ENCODE results near the gene RELT. TPM values are rescaled to one million over a fixed set of nuclear protein-coding genes. Genes with fewer than 3 reads are reported as not detected.

RELT gene
- polyA plus RNA-seq (2012; ENCODE audit: insufficient read depth, insufficient read length): 12.2 TPM

GRCh38 chr11:73376160-73376802 is at the start of gene RELT:
RELT (plus strand) TSS chr11:73376399; CDS start chr11:73389137, 12,738 bp downstream.
- peak within 1 kb of the TSS; percentile 88 for H3K4me3 ChIP-seq (ENCODE audit: low read length)
- peak; percentile 79 for DNase-seq (ENCODE audit: low read depth, low spot score)

- no peak for DNase-seq (ENCODE audit: low read depth, low spot score)
- H3K4me3 ChIP-seq (ENCODE audit: low read length): no peak overlapping the region
These were observed 49.0 kb upstream of the RELT start for GRCh38 chr11:73326929-73327811.

- no peak for DNase-seq (ENCODE audit: low read depth, low spot score)
- H3K4me3 ChIP-seq (ENCODE audit: low read length): no peak overlapping the region
These were observed 48.3 kb upstream of the RELT start for GRCh38 chr11:73327812-73328364.

- no peak for DNase-seq (ENCODE audit: low read depth, low spot score)
These were observed 45.6 kb upstream of the RELT start for GRCh38 chr11:73330569-73331093.

GRCh38 chr11:73331138-73331916 is 44.9 kb upstream of the RELT start:
- no peak for DNase-seq (ENCODE audit: low read depth, low spot score)
- no peak overlapping the region for H3K4me3 ChIP-seq (ENCODE audit: low read length)

More at GRCh38 chr11:73330569-73331093, 45.6 kb upstream of the RELT start:
- H3K4me3 ChIP-seq (ENCODE audit: low read length): no peak overlapping the region

GRCh38 chr11:73333173-73333572 is 43.0 kb upstream of the RELT start:
- DNase-seq (ENCODE audit: low read depth, low spot score): no peak

GRCh38 chr11:73333640-73334383 is 42.4 kb upstream of the RELT start:
- no peak for DNase-seq (ENCODE audit: low read depth, low spot score)
- H3K4me3 ChIP-seq (ENCODE audit: low read length): no peak overlapping the region

More at GRCh38 chr11:73333173-73333572, 43.0 kb upstream of the RELT start:
- H3K4me3 ChIP-seq (ENCODE audit: low read length): no peak overlapping the region

- H3K4me3 ChIP-seq (ENCODE audit: low read length): no peak overlapping the region
- DNase-seq (ENCODE audit: low read depth, low spot score): no peak
These were observed 41.6 kb upstream of the RELT start for GRCh38 chr11:73334384-73335203.

GRCh38 chr11:73335204-73335923 is 40.8 kb upstream of the RELT start:
- no peak overlapping the region for H3K4me3 ChIP-seq (ENCODE audit: low read length)
- DNase-seq (ENCODE audit: low read depth, low spot score): peak; percentile 56

GRCh38 chr11:73337846-73338245 is 38.4 kb upstream of the RELT start:
- no peak for DNase-seq (ENCODE audit: low read depth, low spot score)
- H3K4me3 ChIP-seq (ENCODE audit: low read length): no peak overlapping the region

GRCh38 chr11:73338279-73338678 is 37.9 kb upstream of the RELT start:
- no peak overlapping the region for H3K4me3 ChIP-seq (ENCODE audit: low read length)
- no peak for DNase-seq (ENCODE audit: low read depth, low spot score)

GRCh38 chr11:73340164-73340563 is 36.0 kb upstream of the RELT start:
- DNase-seq (ENCODE audit: low read depth, low spot score): no peak

GRCh38 chr11:73342633-73343032 is 33.6 kb upstream of the RELT start:
- DNase-seq (ENCODE audit: low read depth, low spot score): no peak
- no peak overlapping the region for H3K4me3 ChIP-seq (ENCODE audit: low read length)

More at GRCh38 chr11:73340164-73340563, 36.0 kb upstream of the RELT start:
- H3K4me3 ChIP-seq (ENCODE audit: low read length): no peak overlapping the region

- H3K4me3 ChIP-seq (ENCODE audit: low read length): no peak overlapping the region
- DNase-seq (ENCODE audit: low read depth, low spot score): no peak
These were observed 32.9 kb upstream of the RELT start for GRCh38 chr11:73343076-73343873.

- H3K4me3 ChIP-seq (ENCODE audit: low read length): no peak overlapping the region
- DNase-seq (ENCODE audit: low read depth, low spot score): no peak
These were observed 32.0 kb upstream of the RELT start for GRCh38 chr11:73344191-73344607.

GRCh38 chr11:73345481-73346160 is 30.6 kb upstream of the RELT start:
- no peak overlapping the region for H3K4me3 ChIP-seq (ENCODE audit: low read length)
- DNase-seq (ENCODE audit: low read depth, low spot score): no peak

All from Jurkat, Clone E6-1 (cell line).